ENCODE results near the gene ZNF221. TPM values are rescaled to one million over a fixed set of nuclear protein-coding genes. Genes with fewer than 3 reads are reported as not detected.
A peak's percentile ranks its signal among the peaks of the same experiment; 100 is the strongest.

Gene ZNF221
- total and polyA plus RNA-seq, 4 donors, result 0.30 to 3.5 (median 1.7) TPM

DNA sequence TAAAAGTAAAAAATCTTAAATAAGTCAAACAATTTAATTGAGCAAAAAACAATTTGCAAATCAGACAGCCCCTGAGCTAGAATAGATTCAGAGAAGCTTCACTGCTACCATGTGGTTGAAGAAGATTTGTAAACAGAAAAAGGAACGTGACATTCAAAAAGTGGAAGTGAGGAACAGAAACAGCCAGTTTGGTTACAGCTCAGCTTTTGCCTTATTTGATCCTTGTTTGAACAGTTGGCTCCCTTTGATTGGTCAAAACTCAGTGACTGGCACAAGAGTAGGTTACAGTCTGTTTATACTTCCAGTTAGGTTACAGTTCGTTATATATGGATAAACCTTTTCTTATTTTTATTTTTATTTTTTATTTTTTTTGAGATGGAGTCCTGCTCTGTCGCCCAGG lies 5.8 kb downstream of the ZNF221 start:
- TF ChIP-seq NR2F2 (IDR thresholded peaks at IDR 0.05) (no peak), JUND (IDR thresholded peaks at IDR 0.05) (no peak), GABPA (IDR thresholded peaks at IDR 0.05 in 1 of 2, conservative IDR thresholded peaks at IDR 0.05 in 1 of 2) (no peak), TAF1 (conservative IDR thresholded peaks at IDR 0.05) (no peak), FOXA2 (IDR thresholded peaks at IDR 0.05) (no peak), HNF4A (conservative IDR thresholded peaks at IDR 0.05) (no peak), RAD21 (IDR thresholded peaks at IDR 0.05) (no peak), RXRA (IDR thresholded peaks at IDR 0.05) (no peak), SP1 (IDR thresholded peaks at IDR 0.05) (no peak), EGR1 (IDR thresholded peaks at IDR 0.05; ENCODE audit: low read depth in 2 of 2) (no peak), FOXA1 (IDR thresholded peaks at IDR 0.05) (no peak), HNF4G (IDR thresholded peaks at IDR 0.05) (no peak)
- TF ChIP-seq, protein P1, sequence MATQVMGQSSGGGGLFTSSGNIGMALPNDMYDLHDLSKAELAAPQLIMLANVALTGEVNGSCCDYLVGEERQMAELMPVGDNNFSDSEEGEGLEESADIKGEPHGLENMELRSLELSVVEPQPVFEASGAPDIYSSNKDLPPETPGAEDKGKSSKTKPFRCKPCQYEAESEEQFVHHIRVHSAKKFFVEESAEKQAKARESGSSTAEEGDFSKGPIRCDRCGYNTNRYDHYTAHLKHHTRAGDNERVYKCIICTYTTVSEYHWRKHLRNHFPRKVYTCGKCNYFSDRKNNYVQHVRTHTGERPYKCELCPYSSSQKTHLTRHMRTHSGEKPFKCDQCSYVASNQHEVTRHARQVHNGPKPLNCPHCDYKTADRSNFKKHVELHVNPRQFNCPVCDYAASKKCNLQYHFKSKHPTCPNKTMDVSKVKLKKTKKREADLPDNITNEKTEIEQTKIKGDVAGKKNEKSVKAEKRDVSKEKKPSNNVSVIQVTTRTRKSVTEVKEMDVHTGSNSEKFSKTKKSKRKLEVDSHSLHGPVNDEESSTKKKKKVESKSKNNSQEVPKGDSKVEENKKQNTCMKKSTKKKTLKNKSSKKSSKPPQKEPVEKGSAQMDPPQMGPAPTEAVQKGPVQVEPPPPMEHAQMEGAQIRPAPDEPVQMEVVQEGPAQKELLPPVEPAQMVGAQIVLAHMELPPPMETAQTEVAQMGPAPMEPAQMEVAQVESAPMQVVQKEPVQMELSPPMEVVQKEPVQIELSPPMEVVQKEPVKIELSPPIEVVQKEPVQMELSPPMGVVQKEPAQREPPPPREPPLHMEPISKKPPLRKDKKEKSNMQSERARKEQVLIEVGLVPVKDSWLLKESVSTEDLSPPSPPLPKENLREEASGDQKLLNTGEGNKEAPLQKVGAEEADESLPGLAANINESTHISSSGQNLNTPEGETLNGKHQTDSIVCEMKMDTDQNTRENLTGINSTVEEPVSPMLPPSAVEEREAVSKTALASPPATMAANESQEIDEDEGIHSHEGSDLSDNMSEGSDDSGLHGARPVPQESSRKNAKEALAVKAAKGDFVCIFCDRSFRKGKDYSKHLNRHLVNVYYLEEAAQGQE (IDR thresholded peaks at IDR 0.05), result no peak
- TF ChIP-seq, protein P2, sequence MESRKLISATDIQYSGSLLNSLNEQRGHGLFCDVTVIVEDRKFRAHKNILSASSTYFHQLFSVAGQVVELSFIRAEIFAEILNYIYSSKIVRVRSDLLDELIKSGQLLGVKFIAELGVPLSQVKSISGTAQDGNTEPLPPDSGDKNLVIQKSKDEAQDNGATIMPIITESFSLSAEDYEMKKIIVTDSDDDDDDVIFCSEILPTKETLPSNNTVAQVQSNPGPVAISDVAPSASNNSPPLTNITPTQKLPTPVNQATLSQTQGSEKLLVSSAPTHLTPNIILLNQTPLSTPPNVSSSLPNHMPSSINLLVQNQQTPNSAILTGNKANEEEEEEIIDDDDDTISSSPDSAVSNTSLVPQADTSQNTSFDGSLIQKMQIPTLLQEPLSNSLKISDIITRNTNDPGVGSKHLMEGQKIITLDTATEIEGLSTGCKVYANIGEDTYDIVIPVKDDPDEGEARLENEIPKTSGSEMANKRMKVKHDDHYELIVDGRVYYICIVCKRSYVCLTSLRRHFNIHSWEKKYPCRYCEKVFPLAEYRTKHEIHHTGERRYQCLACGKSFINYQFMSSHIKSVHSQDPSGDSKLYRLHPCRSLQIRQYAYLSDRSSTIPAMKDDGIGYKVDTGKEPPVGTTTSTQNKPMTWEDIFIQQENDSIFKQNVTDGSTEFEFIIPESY (IDR thresholded peaks at IDR 0.05), result no peak
- TF ChIP-seq, protein P3, sequence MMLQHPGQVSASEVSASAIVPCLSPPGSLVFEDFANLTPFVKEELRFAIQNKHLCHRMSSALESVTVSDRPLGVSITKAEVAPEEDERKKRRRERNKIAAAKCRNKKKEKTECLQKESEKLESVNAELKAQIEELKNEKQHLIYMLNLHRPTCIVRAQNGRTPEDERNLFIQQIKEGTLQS (IDR thresholded peaks at IDR 0.05), result no peak
- TF ChIP-seq, protein P4, sequence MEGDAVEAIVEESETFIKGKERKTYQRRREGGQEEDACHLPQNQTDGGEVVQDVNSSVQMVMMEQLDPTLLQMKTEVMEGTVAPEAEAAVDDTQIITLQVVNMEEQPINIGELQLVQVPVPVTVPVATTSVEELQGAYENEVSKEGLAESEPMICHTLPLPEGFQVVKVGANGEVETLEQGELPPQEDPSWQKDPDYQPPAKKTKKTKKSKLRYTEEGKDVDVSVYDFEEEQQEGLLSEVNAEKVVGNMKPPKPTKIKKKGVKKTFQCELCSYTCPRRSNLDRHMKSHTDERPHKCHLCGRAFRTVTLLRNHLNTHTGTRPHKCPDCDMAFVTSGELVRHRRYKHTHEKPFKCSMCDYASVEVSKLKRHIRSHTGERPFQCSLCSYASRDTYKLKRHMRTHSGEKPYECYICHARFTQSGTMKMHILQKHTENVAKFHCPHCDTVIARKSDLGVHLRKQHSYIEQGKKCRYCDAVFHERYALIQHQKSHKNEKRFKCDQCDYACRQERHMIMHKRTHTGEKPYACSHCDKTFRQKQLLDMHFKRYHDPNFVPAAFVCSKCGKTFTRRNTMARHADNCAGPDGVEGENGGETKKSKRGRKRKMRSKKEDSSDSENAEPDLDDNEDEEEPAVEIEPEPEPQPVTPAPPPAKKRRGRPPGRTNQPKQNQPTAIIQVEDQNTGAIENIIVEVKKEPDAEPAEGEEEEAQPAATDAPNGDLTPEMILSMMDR (IDR thresholded peaks at IDR 0.05; ENCODE audit: low read depth, low read length, missing input control), result no peak
- TF ChIP-seq, protein P5, sequence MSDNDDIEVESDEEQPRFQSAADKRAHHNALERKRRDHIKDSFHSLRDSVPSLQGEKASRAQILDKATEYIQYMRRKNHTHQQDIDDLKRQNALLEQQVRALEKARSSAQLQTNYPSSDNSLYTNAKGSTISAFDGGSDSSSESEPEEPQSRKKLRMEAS (IDR thresholded peaks at IDR 0.05), result no peak
- Histone ChIP-seq H3K4me1 (ENCODE audit: control insufficient read depth in 4 of 4, insufficient read depth in 4 of 4, low read length in 3 of 4) (peaks cover 0 to 11% (median 0%) of the 10 kb centered on the region in 4 donors), H3K36me3 (ENCODE audit: control insufficient read depth in 4 of 4, insufficient read depth in 3 of 4, low read depth in 1 of 4, low read length in 3 of 4) (peaks cover 0 to 13% (median 6%) of the 10 kb centered on the region in 4 donors), H3K27ac (ENCODE audit: low read depth in 1 of 2, low read length in 2 of 2) (no peak overlapping the region), H3K4me3 (ENCODE audit: low read depth in 1 of 3, low read length in 3 of 3) (peak overlapping the region in 2 of 3 donors; percentile 45 to 47), H3K27me3 (ENCODE audit: control insufficient read depth in 4 of 4, insufficient read depth in 4 of 4, low read length in 3 of 4) (no peaks in the 10 kb centered on the region), H3K9ac (ENCODE audit: low read depth in 1 of 2, low read length in 2 of 2) (no peak overlapping the region), H3K9me3 (ENCODE audit: control insufficient read depth in 4 of 4, low read length in 3 of 4) (peaks cover 32 to 69% (median 58%) of the 10 kb centered on the region in 4 donors)
- 94% methylated on average over 3 of the region's 3 CpGs for WGBS
- DNase-seq (ENCODE audit: low spot score), result no peak

Data from liver (tissue), 9 donors.